HG03521 (cell line): ENCODE measurements around the gene CADPS.

Source experiments
- ATAC-seq: cut with Tn5 transposase; IDR thresholded peaks from one replicate; pipeline ENCODE4 v1.9.1; 2021; ENCODE audit warnings: mild to moderate bottlenecking, moderate library complexity; ENCODE audit not compliant: unreplicated experiment

The CADPS gene

DNA sequence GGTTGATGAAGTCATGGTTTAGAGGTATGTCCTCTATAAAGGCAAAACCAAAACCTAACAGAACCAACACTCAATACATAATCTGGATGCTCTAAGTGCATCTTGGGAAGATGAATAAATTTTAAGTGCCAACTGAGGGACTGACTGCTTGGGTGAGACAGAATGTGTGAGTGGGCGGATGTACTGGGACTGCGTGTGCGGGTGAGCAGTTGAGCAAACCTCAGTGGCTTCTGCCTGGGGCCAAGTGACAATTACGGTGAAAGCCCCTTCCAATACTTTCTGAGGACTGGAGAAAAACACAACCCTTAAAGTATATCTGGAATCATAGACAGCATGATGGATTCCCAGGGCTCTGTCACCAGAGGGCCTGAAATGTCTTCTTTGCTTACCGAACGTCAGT lies 421.8 kb downstream of the CADPS start:
- no peak for ATAC-seq

DNA sequence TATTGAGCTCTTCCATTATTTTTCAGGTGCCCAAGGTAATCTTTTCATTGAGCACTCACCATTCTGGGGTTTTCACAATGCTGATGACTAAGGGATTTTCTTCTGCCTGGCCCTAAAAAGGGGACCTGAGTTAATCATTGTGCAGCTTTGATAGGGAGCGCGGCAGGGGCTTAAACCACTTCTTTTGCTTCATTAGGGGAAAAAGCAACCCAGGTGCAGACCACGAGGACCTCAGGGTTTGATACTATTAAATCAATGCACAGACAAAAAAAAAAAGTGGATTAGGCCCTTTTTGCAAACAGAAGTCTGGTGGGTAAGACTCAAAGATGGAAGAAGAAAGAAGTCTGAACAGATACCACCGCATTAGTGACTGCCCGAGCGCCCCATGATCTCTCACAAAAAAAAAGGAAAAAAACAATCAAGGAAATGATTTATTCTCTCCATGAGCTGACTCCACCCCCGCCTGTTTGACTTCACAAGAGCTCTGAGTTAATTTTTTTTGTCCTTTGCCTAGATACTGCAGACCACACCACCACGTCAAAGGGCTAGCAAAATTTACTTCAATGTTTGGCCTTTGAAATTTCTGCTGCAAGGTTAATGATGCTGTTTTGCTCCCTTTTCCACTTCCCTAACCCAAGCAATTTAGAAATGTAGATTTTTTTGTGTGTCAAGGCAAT lies 423.9 kb downstream of the CADPS start:
- ATAC-seq, result no peak

DNA sequence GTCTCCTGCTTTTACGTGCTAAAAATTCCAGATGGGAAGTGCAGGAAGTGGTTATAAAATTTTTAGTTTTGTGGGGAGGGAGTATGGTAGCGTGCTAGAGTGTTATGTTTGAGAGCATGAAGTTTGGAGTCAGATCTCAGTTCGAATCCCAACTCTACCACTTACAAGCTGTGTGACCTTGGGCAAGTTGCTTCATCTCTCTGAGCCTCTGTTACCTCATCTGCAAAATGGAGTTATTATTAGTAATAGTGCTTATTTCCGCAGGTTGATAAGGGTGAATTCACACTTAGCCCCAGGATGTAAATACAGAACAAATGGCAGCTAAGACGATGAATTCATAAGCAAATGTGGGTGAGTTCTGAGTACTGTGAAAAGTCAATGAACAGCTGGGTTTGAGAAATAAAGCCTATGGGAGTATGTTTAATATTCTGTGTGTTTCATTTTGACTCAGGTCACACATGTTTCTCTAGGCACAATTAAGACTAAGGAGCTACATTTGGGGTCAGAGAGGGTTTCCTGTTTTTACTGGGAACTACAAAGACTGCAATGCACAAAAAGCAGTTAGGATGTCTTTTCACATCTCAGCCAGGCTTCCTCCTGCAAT lies 428.8 kb downstream of the CADPS start:
- ATAC-seq, result no peak

DNA sequence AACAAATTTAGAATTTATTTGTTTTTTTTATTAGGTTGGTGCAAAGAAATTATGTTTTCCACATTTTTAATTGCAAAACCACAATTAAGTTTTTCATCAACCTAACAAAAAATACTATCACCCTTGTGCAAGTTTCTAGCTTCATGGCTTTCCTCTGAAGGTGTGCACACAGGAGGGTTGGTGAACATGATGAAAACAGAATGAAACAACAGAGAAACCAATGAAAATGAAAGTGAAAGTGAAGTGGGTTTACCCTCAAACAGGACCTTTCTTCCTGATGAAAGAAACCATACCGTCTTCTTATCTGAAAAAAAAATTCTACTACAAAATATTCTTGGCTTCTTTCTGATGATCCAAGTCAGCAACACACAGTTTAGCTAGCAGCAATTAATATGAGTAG lies 429.9 kb downstream of the CADPS start:
- no peak for ATAC-seq

DNA sequence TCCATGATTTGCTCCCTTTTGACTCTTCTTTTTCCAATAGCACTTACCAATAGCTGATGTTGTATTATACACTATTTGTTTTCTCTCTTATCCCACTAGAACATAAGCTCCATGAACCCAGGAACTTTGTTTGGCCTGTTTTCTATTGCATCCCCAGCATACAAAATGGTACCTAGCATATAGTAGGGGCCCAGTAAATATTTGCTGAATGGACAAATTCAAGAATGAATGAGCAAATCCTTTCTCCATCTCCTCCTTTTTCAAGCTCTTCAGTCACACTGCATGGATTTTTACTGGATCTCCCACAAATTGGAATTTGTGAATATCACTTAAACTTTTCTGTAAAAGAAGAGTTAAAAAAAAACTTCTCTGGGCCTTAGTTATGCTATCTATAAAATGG lies 435.2 kb downstream of the CADPS start:
- no peak for ATAC-seq

DNA sequence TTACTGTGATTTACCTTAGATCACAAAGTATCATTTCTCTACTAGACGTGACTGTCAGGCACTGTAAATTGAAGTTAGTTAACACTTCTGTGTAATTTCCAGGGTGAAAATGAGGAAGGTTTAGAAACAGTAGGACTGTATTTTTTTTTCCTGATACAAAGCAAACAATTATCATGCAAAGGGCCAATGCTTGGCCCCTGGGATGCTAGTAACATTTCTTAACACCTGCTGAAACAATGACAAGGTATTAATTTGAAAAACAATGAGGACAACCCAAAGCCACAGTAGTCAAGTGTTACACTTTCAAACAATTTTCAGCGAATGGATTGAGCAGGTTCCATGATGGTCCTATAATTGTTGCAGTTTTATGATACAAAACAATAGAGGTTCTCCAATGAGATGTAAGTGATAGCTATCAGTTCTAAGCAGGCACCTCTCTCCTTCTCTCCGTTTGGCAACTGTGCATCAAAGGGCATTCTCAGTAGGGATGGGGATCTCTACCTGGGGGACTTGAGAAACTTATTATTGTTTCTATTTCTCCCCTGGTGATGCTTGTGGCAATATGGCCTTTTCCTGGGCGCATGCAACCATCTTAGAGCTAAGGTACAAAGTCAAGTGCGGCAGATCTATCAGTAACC lies 435.9 kb downstream of the CADPS start:
- no peak for ATAC-seq

DNA sequence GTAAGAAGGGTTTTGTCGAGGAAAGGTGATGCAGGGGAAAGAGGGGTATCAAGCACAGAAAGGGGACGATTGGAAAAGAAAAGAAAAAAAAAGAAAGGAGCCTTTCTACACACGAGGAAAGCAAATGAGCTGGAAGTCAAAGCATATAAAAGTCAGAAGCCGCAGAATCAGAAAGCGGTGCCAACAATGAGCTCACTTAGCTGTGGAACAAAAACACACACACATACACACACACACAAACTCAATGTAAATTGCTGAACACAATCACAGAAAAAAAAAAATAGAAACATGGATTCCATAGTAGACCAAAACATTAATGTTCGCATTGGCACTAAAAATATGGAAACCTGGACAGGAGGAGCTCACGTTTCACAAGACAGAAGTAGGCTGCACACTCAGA lies 438.4 kb downstream of the CADPS start:
- ATAC-seq, result no peak

DNA sequence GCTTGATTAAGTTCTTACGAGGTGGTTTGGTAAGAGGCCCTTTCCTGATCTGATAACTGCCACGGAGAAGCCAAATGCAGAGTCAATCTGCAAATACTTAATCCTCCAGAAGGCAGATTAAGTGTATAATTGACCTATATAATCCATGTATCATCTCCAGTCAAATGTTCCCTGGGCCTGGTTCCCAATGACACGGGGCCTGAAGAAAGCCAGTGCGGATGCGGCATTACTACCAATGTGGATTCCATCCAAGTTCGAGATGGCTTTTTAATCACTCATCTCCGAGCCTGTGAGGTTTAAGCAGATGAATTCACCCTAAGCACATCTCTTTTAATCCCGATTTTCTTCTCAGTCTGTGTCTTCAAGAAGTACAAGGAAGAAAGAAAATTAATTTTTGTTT lies 441.8 kb downstream of the CADPS start:
- ATAC-seq, result no peak

DNA sequence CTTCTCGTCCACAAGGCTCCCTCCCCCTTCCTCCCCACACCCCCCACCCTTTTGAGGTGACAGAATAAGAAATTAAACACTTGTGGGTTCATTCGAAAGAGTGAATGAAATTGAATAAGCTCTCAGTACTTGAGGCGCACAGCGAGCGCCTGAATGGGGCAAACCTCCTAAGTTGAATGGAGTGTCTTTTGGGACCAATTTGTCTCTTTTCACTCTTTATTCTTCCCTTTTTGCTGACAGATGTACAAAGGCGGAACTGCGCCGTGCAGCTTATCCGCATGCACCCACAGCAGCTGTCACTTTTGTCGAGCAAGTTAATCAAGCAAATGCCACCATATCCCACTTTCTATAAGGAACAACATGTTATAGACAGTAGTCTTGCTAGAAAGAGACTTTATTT lies 454.0 kb downstream of the CADPS start:
- ATAC-seq, result no peak

DNA sequence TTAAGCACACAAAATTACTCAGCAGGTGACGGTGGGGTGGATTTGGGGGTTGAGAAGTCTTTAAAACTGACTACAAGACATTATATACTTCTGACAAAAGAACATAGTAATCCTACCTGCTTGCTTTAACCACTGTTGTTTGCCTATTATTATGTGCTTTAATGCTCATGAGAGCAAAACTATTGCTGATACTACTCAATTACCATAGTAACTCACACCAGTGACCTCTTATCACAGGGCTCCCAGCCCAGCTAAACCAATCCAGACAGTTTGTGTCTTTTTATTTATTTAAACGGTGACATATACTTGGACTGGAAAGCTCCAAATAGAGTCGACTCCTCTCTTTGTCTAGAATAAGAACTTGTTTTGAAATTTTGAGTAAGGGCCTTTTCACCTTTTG lies 459.1 kb downstream of the CADPS start:
- ATAC-seq, result no peak

DNA sequence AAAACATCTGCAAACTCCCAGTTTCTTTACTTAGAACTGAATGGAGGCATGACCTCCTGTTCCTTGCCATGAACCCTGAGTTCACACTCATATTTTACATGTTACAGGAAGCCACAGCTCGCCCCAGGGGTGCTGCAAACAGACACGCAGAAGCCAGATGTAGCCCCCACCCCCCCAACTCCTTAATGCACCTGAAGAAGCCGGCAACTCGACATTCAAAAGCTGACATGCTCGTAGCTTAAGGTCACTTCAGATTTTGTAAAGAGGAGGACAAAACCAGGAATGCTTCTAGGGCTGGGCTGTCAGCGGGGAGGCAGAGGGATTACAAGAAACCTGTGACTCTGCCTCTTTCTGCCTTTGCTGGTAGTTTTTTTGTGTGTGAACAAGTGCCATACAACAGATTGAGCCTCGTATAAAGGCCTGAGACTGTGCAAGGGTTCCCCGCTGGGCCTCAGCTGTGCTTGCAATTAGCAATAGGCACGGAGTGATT lies 459.9 kb downstream of the CADPS start:
- ATAC-seq, result no peak

DNA sequence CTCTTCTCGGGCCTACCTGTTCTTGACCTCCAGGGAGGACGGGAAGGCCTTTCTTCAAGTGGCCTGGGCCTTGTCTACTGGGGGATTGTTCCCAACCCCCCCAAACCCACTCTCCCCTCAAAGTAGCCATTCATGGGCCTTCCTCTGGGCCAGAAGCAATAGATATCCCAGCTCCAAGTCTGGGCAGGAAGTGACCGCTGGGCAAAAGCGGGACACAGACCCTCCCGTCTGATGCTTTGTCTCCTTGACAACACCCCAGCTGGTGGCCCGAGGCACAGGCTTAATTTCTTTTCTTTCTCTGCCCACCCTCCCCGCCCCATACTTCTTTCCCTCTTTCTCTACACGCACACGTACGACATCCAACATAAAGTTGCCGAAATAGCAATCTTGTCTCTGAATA lies 460.4 kb downstream of the CADPS start:
- no peak for ATAC-seq

DNA sequence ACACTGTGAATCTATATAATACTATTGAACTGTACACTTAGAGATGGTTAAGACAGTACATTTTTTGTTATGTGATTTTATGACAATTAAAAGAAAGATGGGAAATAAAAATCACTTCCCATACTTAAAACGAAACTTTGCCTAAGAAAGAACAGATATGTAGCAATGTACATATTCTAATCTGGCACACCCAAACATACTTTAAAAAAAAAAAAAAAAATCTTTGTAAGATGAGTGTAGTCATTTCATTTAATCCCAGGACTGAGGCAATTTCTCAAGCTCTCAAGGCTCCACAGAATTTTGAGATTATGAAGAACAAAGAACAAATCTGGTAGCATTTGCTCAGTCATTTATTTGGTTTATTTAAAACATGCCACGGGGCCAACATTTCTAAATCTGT lies 461.5 kb downstream of the CADPS start:
- ATAC-seq, result no peak

DNA sequence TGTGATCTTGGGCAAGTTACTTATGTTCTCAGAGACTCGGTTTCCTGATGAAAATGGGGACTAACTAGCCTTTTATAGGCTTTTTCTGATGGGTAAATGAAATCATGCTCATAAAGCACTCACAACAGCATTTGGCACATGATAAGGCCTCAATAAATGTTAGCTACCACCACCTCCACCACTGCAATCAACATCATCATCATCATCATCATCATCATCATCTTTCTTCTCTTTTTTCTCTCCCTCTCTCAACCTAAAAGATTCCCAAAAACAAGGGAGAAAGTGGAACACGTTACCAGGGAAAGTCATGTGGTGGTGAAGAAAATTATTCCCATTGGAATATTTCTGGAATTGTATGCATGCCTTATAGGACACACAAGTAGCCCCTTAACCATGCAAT lies 468.3 kb downstream of the CADPS start:
- no peak for ATAC-seq

DNA sequence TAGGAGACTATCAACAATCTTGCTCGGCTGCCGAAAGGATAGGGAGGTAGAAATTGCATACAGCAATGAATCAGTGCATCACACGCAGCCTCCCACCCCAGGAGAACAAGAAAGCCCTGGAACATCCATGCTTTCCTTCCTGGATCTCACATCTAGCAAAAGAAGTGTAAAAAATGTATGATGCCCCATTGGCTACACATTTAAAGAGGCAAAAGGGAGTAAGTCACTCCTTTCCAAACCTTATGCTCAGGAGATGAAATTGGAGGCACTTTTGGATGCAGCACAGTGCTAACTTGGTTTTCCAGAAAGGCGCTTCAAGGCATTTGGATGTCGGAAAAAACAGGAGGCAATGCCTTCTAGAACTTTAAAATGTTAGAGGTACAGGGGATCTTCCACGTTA lies 469.6 kb downstream of the CADPS start:
- ATAC-seq, result no peak

DNA sequence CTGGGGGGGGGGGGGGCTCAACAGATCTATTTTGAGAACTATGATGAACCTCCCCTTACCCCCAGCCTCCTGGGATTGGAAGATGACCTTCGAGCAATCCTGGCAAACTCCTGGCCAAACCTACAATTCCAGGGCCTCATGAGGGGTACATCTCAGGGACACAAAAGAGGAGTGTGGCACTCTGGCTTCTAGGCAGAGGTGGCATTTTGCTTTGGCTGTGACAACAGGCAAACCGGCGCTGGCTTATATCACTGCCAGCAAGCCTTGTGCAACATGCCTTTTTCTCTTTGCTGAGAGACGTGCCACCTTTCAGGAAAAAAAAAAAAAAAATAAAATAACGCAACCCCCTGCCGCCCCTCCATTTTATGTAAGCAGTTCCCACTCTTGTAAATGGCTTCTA lies 470.1 kb downstream of the CADPS start:
- no peak for ATAC-seq

DNA sequence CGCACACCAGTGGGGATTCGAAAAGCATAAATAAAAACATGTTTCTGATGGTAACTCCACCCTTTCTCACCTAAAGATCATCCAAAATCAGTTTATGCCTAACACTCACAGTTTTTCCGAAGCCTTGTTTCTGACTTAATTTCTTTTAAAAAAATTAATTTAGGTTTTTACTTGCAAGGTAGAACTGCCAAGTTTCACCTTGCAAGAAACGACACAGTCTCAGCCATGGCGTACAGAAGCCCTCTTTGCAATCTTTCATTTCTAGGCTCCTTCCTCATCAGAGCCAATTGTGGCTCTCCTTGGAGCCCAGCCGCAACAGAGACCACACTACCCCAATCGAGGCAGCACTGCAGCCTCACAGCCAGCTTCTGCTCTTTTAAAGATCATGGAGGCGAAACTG lies 470.9 kb downstream of the CADPS start:
- ATAC-seq, result no peak

DNA sequence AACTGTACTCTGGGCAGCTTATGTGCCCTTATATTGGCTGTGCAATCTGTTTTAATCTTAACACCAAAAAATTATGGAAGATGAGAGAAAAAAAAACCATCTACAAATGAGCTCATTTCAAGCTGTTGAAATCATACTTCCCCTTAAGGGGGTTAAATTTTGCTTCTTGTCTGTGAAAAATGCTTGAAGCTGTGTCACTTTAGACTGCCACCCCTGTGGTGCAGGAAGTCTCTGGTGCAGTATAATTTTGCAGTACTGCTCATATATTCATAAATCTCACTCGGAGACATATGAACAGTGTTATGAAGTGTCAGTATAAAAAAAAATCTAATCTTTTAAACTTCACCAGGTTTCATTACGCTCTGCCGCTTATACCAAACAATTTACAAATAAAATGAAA lies 471.5 kb downstream of the CADPS start:
- ATAC-seq, result no peak

DNA sequence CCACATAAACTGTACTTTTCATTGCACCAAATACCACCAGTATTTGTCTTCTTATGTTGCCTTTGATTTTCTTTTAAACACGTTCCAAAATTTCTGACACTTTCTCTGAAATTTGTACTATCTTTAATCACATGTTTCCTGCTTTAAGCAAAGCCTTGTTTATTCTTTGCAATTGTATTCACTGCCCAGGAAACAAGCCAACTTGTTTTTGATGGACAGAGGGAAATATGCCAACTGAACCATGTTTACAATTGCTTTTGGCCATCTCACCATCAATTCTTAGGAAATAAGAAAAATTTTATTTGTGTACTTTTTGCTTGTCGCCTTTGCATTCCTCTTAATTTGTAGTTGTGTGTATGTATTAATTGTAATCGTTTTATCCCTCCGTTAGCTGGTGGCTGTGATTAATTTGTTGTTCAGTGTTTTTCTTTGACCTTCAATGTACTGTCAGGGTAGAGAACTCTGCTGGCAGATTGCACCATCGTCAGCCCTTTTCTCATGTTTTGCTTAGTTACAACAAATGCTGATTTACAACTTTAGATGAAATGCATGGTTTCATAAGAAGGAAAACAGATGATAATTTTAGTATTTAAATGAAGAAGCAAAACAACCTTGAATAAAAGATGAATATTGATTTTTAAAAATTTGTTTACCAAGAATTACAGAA lies 482.5 kb downstream of the CADPS start:
- no peak for ATAC-seq

DNA sequence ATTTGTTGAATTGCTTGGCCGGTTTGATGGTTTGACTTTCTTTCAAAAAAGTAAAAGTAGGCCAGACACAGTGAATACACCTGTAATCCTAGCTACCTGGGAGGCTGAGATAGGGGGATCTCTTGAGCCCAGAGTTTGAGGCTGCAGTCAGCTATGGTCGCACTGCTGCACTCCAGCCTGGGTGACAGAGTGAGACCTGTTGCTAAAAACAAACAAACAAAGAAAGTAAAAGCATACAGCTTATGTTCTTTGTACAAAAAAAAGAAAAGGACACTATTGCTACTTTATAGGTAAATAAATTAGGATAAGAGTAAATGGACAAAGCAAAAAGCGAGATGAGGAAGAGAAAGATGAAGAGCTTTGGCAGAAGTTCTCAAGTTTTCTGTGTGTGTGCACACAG lies 488.0 kb downstream of the CADPS start:
- ATAC-seq, result no peak

DNA sequence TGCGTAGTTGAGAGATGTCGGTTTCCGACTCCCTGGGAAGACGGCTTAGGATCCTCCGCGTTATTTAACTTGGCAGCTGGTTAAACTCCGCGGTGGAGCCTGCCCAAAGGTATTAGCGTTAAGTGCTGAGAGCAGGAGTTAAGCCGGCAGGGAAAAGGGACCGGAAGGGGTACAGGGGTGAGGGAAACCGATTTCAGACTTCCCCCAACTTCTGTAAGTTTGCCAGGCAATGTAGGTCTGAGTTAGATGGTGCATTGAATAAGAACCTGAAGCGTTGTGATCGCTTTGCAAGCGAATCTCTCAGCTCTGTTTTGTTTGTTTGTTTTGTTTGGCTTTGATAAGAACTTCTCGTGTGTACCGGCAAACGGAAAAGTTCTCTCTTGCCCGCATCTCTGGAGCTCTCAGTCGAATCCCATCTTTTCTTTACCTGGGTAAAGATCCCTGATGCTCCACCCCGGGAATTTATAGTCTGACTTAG lies 495.9 kb downstream of the CADPS start:
- no peak for ATAC-seq

DNA sequence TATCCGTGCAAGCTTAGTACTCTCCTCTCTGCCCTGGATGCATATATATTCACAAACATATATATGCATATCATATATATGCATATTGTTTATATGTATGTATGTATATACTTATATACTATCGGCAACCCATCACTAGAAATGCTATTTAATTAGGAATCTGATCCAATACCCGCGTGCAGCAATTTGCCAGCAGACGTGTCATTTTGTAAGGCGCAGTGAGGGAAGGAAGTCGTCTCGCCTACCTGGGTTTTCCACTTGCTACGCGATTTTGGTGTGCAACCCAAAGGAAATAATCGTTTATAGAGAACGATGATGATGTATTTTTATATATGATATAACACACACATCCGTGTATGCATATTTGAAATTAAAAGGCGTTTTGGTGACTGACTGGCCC lies 496.3 kb downstream of the CADPS start:
- no peak for ATAC-seq
